HEK293 (cell line): ENCODE measurements around the gene CD19.
A peak's percentile ranks its signal among the peaks of the same experiment; 100 is the strongest.

Source experiments
- GLI2 ChIP-seq: fragments of 450-650 bp; formaldehyde crosslinking; IDR thresholded peaks from 2 replicates; pipeline ENCODE4; 2017; ENCODE audit warnings: missing biosample characterization, missing genetic modification characterization, low read depth, borderline replicate concordance
- GLI4 ChIP-seq: fragments of 450-650 bp; formaldehyde crosslinking; IDR thresholded peaks from 2 replicates; pipeline ENCODE4 v1.5.1; 2016; ENCODE audit warnings: missing biosample characterization, missing genetic modification characterization
- KLF16 ChIP-seq: fragments of 450-650 bp; formaldehyde crosslinking; IDR thresholded peaks from 2 replicates; pipeline ENCODE4 v1.5.1; 2017; ENCODE audit warnings: missing biosample characterization, missing genetic modification characterization
- KLF9 ChIP-seq: fragments of 450-650 bp; formaldehyde crosslinking; IDR thresholded peaks from 2 replicates; pipeline ENCODE4 v1.5.1; 2016; ENCODE audit warnings: missing biosample characterization, missing genetic modification characterization, low read depth
- RBAK ChIP-seq: fragments of 450-650 bp; formaldehyde crosslinking; IDR thresholded peaks from 2 replicates; pipeline ENCODE4 v1.5.1; 2016; ENCODE audit warnings: missing biosample characterization, missing genetic modification characterization
- REPIN1 ChIP-seq: fragments of 450-650 bp; formaldehyde crosslinking; IDR thresholded peaks from 2 replicates; pipeline ENCODE4 v1.5.1; 2017; ENCODE audit warnings: missing biosample characterization, missing genetic modification characterization, low read depth
- REST ChIP-seq: fragments of 450-650 bp; formaldehyde crosslinking; IDR thresholded peaks from 2 replicates; pipeline ENCODE4 v1.5.1; 2016; ENCODE audit warnings: missing biosample characterization, missing genetic modification characterization
- ZBTB17 ChIP-seq: fragments of 450-650 bp; formaldehyde crosslinking; IDR thresholded peaks from 2 replicates; pipeline ENCODE4 v1.5.1; 2016; ENCODE audit warnings: missing biosample characterization, missing genetic modification characterization
- ZBTB7A ChIP-seq: fragments of 450-650 bp; formaldehyde crosslinking; IDR thresholded peaks from 2 replicates; pipeline ENCODE4 v1.5.1; 2016; ENCODE audit warnings: low read depth, missing biosample characterization, missing genetic modification characterization
- ZEB2 ChIP-seq: fragments of 450-650 bp; formaldehyde crosslinking; IDR thresholded peaks from 2 replicates; pipeline ENCODE4 v1.5.1; 2016; ENCODE audit warnings: missing biosample characterization, missing genetic modification characterization
- ZNF112 ChIP-seq: fragments of 450-650 bp; formaldehyde crosslinking; IDR thresholded peaks from 2 replicates; pipeline ENCODE4 v1.5.0; 2017; ENCODE audit warnings: missing biosample characterization, missing genetic modification characterization
- ZNF133 ChIP-seq: fragments of 450-650 bp; formaldehyde crosslinking; IDR thresholded peaks from 2 replicates; pipeline ENCODE4 v1.5.1; 2016; ENCODE audit warnings: missing biosample characterization, missing genetic modification characterization
- ZNF146 ChIP-seq: fragments of 450-650 bp; formaldehyde crosslinking; IDR thresholded peaks from 2 replicates; pipeline ENCODE4 v1.5.1; 2016; ENCODE audit warnings: missing biosample characterization, missing genetic modification characterization
- ZNF239 ChIP-seq: fragments of 450-650 bp; formaldehyde crosslinking; IDR thresholded peaks from 2 replicates; pipeline ENCODE4 v1.5.1; 2016; ENCODE audit warnings: missing biosample characterization, missing genetic modification characterization
- ZNF24 ChIP-seq: fragments of 450-650 bp; formaldehyde crosslinking; IDR thresholded peaks from 2 replicates; pipeline ENCODE4 v1.5.1; 2016; ENCODE audit warnings: missing biosample characterization, missing genetic modification characterization
- ZNF335 ChIP-seq: fragments of 450-650 bp; formaldehyde crosslinking; conservative IDR thresholded peaks from 2 replicates; pipeline ENCODE4 v1.5.1; 2016; ENCODE audit warnings: missing biosample characterization, missing genetic modification characterization
- ZNF394 ChIP-seq: fragments of 450-650 bp; formaldehyde crosslinking; IDR thresholded peaks from 2 replicates; pipeline ENCODE4 v1.5.1; 2016; ENCODE audit warnings: missing biosample characterization, missing genetic modification characterization, mild to moderate bottlenecking, moderate library complexity, borderline replicate concordance
- ZNF580 ChIP-seq: fragments of 450-650 bp; formaldehyde crosslinking; IDR thresholded peaks from 2 replicates; pipeline ENCODE4 v1.5.1; 2016; ENCODE audit warnings: missing biosample characterization, missing genetic modification characterization
- ZNF596 ChIP-seq: fragments of 450-650 bp; IDR thresholded peaks from 2 replicates; pipeline ENCODE4 v1.5.0; 2018; ENCODE audit warnings: missing biosample characterization, mild to moderate bottlenecking, missing genetic modification characterization, moderate library complexity
- ZNF830 ChIP-seq: fragments of 450-650 bp; IDR thresholded peaks from 2 replicates; pipeline ENCODE4 v1.5.0; 2018; ENCODE audit warnings: missing biosample characterization, missing genetic modification characterization, low read depth, mild to moderate bottlenecking, moderate library complexity
- TF ChIP-seq, protein P1 (sequence below): fragments of 450-650 bp; formaldehyde crosslinking; IDR thresholded peaks from 2 replicates; pipeline ENCODE4; 2016; ENCODE audit warnings: missing biosample characterization, missing genetic modification characterization
- TF ChIP-seq, protein P2 (sequence below): fragments of 450-650 bp; formaldehyde crosslinking; IDR thresholded peaks from 2 replicates; pipeline ENCODE4 v1.5.0; 2017; ENCODE audit warnings: missing biosample characterization, missing genetic modification characterization, borderline replicate concordance
- TF ChIP-seq, protein P3 (sequence below): fragments of 450-650 bp; formaldehyde crosslinking; IDR thresholded peaks from 2 replicates; pipeline ENCODE4 v1.5.1; 2016; ENCODE audit warnings: missing biosample characterization, missing genetic modification characterization
- TF ChIP-seq, protein P4 (sequence below): fragments of 450-650 bp; formaldehyde crosslinking; IDR thresholded peaks from 2 replicates; pipeline ENCODE4 v1.5.1; 2016; ENCODE audit warnings: missing biosample characterization, missing genetic modification characterization

CD19 gene

DNA sequence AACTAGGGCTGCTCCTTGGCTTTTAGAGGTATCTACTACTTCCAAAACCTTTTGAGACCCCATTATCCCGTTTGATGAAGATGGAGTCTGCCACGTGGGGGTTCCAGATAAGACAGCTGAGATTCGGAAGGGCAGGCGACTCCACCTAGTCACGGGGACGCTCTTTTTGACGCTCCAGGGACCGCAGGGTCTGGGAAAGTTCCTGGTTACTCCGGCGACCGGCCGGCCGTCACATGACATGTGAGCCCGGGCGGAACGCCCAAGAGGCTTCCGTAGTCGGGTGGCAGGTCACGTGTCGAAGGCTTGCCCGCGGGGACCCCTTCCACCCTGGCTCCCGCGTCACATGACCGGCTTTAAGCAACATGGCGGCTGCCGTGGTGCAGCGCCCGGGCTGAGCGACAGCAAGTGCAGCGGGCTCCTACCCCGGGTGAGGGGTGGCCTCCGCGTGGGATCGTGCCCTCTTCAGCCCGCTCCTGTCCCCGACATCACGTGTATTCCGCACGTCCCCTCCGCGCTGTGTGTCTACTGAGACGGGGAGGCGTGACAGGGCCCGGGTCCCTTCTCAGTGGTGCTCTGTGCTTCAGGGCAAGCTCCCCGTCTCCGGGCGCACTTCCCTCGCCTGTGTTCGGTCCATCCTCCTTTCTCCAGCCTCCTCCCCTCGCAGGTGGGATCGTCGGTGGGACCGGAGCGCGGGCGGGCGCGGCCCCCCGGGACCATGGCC, 42.8 kb downstream of the CD19 start, which contains the start of gene SPNS1 (continued):
- TF ChIP-seq ZBTB17 (tag by site-specific recombination) (peak; percentile 97), KLF16 (tag by site-specific recombination) (peak; percentile 92), ZNF580 (tag by site-specific recombination) (peak; percentile 99), ZNF133 (tag by site-specific recombination) (peak; percentile 34; the same call in 1 of the 2 replicates), ZNF394 (tag by site-specific recombination) (peak; percentile 57; the same call in 1 of the 2 replicates), KLF9 (tag by site-specific recombination) (peak; percentile 83), REST (tag by site-specific recombination) (0 out of 2 replicates have a peak, but pooled peaks have one; percentile 24), GLI2 (tag by site-specific recombination) (no peak), ZNF596 (tag by site-specific recombination) (no peak), ZEB2 (peak; percentile 82), REPIN1 (tag by site-specific recombination) (no peak), ZNF830 (tag by site-specific recombination) (no peak), ZBTB7A (peak; percentile 58; the same call in 1 of the 2 replicates), ZNF24 (tag by site-specific recombination) (peak; percentile 99), ZNF112 (tag by site-specific recombination) (no peak), ZNF239 (peak; percentile 66), RBAK (tag by site-specific recombination) (no peak), ZNF335 (tag by site-specific recombination) (peak; percentile 85), ZNF146 (peak; percentile 35; the same call in 1 of the 2 replicates), GLI4 (no peak)
- TF ChIP-seq, protein P1, sequence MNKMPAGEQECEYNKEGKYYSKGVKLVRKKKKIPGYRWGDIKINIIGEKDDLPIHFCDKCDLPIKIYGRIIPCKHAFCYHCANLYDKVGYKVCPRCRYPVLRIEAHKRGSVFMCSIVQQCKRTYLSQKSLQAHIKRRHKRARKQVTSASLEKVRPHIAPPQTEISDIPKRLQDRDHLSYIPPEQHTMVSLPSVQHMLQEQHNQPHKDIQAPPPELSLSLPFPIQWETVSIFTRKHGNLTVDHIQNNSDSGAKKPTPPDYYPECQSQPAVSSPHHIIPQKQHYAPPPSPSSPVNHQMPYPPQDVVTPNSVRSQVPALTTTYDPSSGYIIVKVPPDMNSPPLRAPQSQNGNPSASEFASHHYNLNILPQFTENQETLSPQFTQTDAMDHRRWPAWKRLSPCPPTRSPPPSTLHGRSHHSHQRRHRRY (tag by site-specific recombination) = no peak
- TF ChIP-seq, protein P2, sequence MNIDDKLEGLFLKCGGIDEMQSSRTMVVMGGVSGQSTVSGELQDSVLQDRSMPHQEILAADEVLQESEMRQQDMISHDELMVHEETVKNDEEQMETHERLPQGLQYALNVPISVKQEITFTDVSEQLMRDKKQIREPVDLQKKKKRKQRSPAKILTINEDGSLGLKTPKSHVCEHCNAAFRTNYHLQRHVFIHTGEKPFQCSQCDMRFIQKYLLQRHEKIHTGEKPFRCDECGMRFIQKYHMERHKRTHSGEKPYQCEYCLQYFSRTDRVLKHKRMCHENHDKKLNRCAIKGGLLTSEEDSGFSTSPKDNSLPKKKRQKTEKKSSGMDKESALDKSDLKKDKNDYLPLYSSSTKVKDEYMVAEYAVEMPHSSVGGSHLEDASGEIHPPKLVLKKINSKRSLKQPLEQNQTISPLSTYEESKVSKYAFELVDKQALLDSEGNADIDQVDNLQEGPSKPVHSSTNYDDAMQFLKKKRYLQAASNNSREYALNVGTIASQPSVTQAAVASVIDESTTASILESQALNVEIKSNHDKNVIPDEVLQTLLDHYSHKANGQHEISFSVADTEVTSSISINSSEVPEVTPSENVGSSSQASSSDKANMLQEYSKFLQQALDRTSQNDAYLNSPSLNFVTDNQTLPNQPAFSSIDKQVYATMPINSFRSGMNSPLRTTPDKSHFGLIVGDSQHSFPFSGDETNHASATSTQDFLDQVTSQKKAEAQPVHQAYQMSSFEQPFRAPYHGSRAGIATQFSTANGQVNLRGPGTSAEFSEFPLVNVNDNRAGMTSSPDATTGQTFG (tag by site-specific recombination) = 0 out of 2 replicates have a peak, but pooled peaks have one; percentile 68
- TF ChIP-seq, protein P3, sequence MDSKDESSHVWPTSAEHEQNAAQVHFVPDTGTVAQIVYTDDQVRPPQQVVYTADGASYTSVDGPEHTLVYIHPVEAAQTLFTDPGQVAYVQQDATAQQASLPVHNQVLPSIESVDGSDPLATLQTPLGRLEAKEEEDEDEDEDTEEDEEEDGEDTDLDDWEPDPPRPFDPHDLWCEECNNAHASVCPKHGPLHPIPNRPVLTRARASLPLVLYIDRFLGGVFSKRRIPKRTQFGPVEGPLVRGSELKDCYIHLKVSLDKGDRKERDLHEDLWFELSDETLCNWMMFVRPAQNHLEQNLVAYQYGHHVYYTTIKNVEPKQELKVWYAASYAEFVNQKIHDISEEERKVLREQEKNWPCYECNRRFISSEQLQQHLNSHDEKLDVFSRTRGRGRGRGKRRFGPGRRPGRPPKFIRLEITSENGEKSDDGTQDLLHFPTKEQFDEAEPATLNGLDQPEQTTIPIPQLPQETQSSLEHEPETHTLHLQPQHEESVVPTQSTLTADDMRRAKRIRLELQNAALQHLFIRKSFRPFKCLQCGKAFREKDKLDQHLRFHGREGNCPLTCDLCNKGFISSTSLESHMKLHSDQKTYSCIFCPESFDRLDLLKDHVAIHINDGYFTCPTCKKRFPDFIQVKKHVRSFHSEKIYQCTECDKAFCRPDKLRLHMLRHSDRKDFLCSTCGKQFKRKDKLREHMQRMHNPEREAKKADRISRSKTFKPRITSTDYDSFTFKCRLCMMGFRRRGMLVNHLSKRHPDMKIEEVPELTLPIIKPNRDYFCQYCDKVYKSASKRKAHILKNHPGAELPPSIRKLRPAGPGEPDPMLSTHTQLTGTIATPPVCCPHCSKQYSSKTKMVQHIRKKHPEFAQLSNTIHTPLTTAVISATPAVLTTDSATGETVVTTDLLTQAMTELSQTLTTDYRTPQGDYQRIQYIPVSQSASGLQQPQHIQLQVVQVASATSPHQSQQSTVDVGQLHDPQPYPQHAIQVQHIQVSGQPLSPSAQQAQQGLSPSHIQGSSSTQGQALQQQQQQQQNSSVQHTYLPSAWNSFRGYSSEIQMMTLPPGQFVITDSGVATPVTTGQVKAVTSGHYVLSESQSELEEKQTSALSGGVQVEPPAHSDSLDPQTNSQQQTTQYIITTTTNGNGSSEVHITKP (tag by site-specific recombination) = peak; percentile 89
- TF ChIP-seq, protein P4, sequence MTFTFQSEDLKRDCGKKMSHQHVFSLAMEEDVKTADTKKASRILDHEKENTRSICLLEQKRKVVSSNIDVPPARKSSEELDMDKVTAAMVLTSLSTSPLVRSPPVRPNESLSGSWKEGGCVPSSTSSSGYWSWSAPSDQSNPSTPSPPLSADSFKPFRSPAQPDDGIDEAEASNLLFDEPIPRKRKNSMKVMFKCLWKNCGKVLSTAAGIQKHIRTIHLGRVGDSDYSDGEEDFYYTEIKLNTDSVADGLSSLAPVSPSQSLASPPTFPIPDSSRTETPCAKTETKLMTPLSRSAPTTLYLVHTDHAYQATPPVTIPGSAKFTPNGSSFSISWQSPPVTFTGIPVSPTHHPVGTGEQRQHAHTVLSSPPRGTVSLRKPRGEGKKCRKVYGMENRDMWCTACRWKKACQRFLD = peak; percentile 95
